Measurements from ENCODE around the gene TFDP3.

The TFDP3 gene, protein sequence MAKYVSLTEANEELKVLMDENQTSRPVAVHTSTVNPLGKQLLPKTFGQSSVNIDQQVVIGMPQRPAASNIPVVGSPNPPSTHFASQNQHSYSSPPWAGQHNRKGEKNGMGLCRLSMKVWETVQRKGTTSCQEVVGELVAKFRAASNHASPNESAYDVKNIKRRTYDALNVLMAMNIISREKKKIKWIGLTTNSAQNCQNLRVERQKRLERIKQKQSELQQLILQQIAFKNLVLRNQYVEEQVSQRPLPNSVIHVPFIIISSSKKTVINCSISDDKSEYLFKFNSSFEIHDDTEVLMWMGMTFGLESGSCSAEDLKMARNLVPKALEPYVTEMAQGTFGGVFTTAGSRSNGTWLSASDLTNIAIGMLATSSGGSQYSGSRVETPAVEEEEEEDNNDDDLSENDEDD

DNA sequence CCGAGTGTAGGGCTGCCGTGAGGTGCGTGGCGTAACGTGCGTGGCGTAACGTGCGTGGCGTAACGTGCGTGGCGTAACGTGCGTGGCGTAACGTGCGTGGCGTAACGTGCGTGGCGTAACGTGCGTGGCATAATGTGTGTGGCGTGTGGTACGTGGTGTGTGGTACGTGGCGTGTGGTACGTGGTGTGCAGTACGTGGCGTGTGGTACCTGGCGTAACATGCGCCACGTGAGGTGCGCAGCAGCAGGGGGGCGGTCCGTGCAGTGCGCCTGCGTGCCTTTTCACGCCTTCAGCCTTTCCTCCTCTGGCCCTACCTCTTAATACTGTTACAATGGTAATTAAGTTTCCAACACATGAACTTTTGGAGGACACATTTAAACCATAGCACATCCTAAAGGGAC, at the start of gene TFDP3:
TFDP3 (minus strand) TSS at position 26 of the 400 bp plus-strand sequence. CDS start 95 bp downstream, outside the sequence.
- no peak for DNase-seq

DNA sequence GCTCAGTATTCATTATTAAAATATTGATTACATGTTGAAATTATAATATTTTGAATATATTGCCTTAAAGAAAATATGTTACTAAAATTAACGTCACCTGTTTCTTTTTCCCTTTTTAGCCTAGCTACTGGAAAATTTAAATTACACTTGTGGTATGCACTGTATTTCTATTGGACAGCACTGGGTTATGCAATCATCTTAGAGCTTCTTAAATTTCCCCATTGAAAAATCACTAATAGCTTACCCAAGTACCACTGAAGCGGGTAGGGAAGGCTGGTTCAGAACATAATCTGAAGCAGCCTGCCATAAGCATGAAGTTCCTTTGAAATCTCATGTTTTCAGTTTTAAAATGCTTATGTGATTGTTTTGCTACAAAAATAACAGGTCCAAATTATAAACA, 49.5 kb upstream of the TFDP3 start:
- no peak for DNase-seq

DNA sequence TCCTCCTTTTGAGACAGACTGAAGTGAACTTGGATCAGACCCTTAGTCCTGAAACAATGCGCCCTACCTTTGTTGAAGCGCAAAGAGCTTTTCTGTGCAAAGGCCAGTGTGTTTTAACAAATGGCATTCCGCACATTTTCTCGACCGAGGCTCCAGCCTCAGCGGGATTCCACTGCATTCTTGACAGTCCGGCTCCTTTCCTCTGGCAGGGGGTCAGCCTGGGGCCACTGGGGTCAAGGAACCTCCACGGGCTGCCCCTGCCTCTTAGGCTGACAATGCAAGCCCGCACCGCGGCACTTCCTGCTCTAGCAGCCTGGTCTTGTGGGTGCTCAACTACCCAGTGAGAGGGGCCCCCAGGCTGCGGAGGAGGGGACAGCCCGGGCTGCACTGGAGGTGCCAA, 47.2 kb upstream of the TFDP3 start:
- no peak for DNase-seq

DNA sequence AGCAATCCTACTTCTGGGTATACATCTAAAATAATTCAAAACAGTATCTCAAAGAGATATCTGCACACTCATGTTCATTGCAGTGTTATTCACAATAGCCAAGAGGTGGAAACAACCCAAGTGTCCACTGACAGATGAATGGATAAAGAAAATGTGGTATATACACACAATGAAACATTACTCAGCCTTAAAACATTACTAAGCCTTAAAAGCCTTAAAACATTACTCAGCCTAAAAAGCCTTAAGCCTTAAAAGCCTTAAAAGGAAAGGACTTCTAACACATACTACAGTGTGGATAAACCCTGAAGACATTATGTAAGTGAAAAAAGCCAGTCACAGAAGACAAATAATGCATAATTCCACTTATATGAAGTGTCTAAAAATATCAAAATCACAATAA, 40.3 kb upstream of the TFDP3 start:
- DNase-seq: no peak

DNA sequence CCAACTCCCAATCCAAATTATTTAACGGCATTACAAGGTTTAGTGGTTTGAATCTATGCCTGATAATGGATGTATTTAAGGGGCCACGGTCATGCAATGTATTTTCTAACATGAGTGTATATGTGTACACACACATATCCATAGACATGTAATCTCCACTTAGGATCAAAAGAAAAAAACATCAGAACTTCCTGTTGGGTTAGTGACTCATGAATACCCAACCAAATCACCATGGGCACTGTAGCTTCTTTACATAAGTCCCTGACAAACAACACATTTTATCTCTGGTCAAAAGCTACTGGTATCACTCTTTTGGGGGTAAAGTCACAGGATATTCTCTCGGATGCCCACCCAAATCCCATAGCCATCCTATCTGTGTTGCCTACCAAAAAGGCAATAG, 36.5 kb upstream of the TFDP3 start:
- DNase-seq: no peak

DNA sequence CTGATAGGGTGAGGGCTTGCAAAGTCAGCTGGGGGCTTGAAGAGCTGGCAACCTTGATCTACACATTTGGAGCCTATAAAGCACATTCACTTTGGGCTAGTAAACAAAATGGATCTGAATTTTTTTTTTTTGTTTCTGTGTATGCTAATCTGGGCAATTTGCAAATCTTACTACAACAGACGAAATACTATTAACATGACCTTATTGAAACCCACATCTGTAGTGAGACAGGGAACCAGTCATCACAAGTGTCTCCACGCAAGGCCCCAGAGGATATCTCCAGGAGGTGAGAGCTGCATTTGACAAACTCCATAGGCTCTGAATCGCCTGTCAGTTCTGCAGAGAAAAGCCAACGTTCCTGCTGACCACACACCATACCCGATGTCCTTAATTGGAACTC, 33.0 kb upstream of the TFDP3 start:
- no peak for DNase-seq

DNA sequence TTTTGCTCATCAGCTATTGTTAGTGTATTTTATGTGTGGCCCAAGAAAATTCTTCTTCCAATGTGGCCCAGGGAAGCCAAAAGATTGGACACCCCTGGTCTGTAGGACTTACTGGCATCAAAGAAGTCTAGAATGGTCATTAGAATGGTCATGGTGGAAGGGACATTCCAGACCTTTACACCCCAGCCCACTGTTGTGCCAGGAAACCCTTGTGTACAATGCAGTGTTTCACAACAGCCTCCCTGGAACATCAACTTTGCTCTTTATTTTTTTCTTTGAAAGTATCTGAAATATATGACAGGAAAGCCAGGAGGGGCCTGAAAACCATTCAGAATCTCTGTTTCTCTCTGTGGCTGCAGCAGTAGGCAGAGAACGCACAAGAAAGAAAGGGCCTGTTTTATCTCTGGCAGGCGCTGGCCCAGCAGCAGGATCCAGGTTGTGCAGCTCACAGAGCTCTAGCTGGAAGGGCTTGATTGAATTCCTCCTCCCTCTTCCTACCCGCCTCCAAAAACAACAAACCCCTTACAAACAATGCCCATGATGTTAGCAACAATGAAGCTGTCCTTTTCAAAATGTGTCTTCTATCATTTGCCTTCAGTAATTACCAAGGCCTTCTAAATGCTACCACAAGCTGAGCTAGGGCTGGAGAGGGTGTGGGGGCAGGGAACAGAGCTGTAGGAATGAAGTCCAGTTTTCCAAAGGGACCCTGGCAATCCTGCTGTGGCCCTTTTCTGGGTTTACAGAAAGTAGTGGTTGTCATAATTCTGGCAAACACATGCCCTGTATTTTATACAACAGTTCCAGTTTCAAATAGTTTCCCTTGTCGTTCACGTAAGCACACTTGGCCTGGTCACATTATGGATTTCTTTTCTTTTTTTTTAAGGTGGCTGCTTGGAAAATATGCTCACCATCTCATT, 32.3 kb upstream of the TFDP3 start:
- no peak for DNase-seq

DNA sequence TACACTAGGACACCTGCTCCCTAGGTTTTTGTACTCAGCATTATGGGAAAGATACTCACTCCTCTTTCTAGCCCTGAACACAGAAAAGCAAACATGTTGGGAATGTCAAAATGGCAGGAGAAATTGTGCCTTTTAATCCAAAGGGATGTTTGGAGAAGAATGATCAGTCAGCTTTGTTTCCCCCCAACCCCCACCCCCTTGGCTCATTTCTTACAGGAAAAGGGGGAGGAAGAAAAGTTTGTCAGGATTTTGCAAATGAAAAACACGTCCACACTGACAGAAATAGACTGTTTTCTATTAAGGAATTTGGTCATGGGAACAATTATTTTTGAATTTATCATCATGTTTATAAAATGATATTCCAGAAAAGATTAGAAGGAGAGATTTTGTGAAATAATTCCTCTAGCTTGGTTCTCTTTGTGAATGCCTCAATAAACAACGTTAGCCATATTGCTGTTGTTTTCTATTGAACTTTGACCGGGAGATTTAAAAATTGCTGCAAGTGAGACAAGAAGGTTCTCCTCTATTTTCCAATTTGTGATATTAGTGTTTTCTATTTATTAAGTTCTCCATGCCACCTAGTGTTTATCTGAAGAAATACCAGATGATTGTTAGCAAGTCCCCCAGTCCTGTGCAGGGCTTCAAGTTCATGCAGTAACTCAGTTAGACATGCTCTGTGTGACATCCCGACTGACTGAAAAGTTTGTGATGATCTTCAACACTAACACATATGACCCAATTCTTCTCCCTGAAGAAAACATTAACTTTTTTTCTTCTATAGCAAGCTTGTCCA, 31.3 kb upstream of the TFDP3 start:
- no peak for DNase-seq

DNA sequence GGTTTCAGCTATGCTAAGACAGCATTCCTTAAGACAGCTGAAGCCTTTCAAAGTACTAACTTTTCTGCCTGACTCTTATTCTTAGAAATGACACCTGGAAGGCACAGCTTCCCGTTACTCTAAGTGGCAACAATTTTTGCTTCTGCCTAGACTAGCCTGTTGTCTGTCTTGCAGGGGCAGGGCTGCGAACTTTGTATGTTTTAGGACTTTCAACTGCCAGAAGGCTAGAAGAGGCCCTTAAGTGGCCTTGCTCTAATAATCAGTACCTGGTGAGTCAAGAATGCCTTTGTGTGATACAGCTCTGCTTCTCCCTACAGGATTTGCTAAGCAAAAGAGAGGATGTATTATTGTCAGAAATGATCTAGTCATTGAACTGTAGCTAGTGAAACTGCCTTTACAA, 30.0 kb upstream of the TFDP3 start:
- DNase-seq: no peak

DNA sequence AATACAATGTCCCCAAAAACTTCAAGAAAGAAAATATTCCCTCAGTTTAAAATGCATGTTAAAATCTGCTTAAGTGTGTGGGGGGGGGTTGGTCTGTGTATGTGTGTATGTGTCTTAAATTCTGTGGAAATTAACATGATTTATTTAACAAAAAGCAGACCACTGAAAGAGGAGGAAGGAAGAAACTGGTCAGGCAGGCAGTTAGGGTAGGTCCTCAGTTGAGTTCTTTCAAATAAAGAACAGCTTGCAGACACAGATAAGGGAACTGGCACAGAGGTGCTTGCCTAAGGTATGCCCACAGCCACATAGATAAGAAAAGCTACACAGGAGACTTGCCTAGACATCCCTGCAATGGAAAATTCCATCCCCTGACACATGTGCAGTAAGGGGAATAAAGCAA, 28.8 kb upstream of the TFDP3 start:
- DNase-seq: no peak

DNA sequence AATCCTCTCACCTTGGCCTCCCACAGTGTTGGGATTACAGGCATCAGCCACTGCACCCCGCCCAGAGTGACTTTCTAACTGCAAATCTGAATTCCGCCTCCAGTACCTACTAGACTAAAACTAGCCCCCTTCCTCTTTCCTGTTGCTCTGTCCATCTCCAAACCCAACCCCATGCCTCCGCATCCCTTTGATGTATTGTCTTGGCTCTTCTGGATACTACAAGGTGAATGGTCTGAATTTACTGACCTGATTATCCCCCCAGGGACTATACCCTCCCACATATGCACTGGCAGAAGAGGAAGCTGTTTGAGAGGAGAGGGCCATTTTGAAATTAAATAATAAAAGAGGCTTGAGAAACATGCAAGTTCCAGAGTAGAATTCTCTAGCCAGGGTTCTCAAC, 17.7 kb upstream of the TFDP3 start:
- no peak for DNase-seq

DNA sequence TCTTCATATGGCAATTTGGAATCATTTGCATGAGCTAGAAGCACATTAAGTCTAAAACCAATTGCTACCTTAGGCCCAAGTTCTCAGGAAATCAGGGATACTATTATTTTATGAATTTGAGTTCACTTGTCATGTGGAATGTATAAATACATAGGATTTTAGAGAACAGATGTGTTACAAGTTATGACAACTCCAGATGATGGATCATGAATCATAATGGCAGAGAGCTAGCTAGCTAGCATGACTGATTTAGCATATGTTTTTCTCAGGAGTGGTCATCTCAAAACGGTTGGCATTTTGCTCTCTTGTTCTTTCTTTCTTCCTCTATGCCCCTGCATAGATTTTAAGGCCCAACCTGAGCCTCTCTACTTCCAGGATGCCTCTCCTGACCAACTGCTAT, 14.2 kb upstream of the TFDP3 start:
- DNase-seq: no peak

DNA sequence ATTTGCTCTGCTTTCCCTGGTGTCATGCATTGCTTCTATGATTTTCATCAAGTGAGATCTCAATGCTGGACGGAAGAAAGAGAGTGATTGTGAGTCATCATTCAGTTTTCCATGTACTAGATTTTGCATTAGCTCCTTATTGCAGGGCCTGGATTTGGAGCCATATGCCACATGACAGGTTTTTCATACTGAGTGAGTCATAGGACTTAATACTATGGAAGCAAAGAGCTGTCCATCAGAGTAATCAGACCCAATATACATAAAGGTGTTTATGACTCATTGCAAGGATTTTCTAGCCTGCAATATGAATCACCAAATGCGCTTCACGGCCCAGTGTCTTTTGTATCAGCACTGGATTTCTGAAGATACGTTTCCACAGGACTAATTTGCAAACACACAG, 11.2 kb upstream of the TFDP3 start:
- no peak for DNase-seq

DNA sequence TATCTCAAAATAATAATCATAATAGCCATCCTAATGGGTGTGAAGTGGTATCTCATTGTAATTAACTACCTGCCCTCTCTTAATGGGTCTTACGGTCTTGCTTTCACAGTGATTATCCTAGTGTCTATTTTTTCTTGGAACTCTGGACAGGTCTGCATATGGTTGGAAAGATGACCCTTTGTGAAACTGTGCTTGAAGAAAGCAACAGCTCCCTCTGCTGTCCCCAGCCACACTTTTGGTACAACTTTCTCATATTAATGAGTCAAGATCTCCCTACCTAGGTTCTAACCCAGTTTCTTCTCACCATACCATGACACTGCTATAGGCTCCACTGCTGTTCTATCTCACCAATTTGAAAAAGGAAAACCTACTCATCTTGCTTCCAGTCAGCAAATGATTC, 2.4 kb downstream of the TFDP3 start:
- DNase-seq: no peak

DNA sequence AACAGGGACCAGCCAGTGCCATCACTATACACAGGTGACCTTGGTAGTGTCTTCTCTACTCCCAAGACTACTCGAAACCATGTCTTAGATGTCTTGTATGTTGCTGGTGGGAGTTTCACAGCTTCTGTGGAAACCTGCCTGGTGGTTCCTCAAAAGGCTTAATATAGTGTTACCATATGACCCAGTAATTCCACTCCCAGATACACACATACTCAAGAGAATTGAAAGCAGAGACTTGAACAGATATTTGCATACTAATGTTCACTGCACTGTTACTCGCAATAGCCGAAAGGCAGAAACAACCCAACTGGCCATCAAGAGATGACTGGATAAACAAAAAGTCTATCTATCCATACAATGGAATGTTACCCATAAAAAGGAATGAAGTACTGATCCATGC, 3.1 kb downstream of the TFDP3 start:
- no peak for DNase-seq

DNA sequence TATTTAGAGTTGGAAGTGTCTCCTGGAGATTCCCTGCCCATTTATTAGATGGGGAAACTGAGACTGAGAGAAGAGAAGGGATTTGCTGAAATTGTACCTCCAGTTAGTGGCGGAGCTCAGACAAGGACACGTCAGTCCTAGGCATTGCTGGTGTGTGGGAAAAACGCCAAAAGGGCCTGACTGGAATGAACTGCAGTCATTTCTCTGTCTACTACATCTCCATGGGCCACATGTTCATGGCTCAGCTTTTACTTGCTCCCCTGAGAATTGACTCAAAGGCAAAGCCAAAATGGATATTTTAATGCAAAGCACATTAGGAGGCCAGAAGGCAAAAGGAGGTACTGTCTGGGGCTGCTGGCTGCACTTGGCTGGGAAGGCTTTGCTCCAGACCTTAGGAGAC, 3.9 kb downstream of the TFDP3 start:
- DNase-seq: peak in 1 of 2 experiments; percentile 2

DNA sequence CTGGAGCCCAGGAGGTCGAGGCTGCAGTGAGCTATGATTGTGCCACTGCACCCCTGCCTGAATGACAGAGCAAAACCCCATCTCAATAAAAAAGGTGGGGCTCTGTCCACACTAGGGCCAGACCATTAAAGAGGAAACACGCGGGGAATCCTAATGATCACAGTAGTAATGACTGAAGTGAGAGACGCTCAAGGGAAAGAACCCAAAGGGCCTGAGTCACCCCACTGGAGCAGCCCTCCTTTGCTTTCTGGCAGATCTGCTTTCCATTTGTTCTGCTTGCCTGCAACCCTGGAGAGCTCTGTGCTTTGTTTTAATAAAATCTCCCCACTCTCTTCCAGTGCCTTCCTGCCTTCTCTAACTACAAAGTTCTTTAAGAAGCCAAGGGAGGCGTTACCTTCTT, 5.0 kb downstream of the TFDP3 start:
- DNase-seq: no peak

DNA sequence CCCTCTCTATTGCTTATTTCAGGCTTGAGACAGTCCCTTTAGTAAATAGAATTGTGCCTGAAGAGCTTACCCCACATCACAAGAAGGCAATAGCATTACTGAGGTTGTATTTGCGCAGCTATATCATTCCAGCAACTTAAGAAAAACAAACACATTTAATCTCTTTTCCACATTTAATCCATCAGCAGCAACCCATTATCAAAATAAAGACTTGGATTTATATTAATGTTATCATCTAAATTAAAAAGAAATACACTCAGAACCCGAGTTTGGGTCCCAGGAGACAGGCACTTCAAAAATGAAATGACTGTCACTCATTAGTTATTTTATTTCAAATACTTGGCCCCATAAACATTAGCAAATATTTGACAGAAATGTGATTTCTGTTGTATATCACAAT, 10.4 kb downstream of the TFDP3 start:
- DNase-seq: no peak

DNA sequence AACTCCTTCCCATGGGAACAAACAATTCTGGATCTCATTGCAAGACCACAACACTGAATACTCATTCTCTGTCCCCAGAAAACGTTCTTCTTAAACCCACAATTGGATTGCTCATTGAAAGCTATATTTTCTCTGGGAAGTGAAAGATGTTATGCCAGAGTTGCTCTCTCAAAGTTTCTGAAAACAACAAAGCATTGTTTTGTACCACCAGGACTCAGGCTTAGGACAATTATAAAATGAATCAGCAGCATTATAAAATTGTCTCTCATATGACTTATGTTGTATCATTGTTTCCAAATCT, 26.5 kb downstream of the TFDP3 start:
- DNase-seq: no peak

DNA sequence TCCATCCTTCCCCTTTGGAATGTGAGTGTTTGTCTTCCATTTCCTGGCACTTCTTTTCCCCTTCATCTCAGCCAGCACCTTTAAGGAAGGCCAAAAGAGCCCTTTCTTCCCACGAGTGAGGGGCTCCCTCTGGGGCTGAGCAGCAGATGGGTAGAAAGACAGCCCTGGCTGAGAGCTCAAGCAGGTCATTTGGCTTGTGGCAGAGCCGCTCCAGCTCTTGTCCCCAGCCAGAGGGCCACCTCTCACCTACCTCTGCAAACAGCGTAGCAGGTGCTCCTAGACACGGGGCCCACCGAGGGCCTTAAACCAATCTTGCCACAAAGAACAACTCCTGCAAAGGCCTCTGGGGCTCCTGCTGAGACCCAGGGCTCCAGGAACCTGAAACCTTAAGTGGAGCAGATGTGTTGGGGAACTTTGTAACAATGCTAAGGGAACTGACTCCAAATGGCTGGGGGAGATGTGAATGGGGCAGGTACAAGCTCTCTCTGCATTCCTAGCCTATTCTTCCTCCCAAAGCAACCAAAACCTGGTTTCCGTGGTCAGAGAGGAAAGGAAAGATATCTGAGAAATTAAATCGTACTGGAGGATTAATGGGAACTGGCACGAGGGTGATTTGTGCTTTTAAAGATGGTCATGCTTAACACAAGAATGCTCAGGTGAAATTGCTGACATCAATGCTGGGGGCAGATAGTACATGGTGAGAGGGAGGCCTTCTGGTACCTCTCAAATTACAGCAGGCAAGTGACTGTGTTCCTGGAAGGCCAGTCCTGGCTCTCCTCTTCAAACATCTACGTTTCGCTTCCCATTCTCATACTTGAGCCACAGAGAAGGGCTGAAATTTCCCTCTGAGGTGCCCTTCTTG, 27.0 kb downstream of the TFDP3 start:
- DNase-seq: no peak

DNA sequence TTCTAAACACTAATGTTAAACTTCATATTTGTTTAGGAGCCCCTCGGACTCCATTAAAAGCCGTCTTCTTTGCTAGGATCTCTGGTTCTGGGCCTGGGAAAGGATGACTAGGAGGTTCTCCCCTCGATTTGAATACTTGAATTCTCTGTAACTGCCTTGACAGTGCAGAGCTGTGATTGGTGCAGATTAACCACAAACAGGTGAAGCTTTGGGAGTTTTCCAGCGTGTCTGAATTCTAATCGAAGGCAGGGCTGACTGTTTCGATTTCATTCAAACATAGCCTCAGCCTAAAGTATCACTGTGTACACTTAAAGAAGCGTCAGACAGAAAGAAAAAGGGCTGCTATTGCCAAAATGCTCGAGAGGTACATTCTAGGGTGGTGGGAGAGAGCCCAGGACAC, 29.0 kb downstream of the TFDP3 start:
- no peak for DNase-seq

DNA sequence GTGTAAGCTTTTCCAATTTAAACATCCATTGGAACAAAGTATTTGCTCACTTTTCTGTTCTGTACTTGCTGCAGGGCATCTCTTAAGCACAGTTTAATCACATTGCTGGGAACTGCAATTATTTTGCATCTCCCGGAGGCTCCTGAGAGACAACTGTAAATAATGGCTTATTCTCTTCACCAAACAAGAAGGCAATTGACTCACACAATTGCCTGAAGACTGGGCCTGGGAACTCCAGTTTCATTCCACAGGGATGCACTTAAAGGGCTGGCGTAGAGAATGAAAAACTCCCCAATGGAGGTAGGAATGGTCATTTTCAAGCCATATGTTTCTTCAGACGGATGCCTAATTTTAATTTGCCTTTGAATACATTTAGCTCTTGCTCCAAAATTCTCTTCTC, 29.5 kb downstream of the TFDP3 start:
- no peak for DNase-seq

DNA sequence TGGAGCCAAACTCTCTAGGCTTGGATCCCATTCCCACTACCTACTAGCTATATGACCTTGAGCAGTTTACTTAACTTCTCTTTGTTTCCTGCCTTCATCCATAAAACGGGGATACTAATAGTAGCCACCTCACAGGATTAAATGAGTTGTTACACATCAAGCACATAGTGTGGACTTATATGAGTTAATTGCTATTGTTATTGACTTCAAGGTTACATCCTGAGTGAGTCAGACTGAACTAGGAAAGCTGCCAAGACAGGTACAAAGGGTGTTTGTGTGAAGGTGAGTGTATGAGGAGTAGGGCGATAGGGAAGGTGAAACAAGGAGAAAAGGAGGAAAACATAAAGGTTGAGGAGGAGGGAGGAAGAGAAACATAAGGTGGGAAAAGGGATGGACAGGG, 32.2 kb downstream of the TFDP3 start:
- no peak for DNase-seq
